PC-9 (cell line): ENCODE measurements around the gene KPRP. TPM values are rescaled to one million over a fixed set of nuclear protein-coding genes. Genes with fewer than 3 reads are reported as not detected.

ENCODE experiments used
- BruUV-seq: library from RNA; stranded (reverse); fragments of 400-500 nt; replicated peaks from 2 replicates; lab custom pipeline; 2021; lab: Mats Ljungman, UMichigan
- CTCF ChIA-PET: fragments of 300-600 bp; sonication (Branson Sonifier 250); formaldehyde crosslinking; loops from one replicate; lab custom pipeline; 2022; ENCODE audit warnings: antibody characterized with exemption; lab: Charles Lee
- POLR2A ChIA-PET: fragments of 300-600 bp; sonication (Branson Sonifier 250); formaldehyde crosslinking; loops from one replicate; lab custom pipeline; 2022; ENCODE audit warnings: antibody characterized with exemption; ENCODE audit not compliant: unreplicated experiment; lab: Charles Lee
- DNase-seq, 2 experiments: peaks; one replicate each; pipeline versions ENCODE4 v3.0.0 to v3.0.0-alpha.2; 2015 to 2022; ENCODE audit warnings: mixed read lengths in 1 of 2
- H2AFZ ChIP-seq: fragments of 200-600 bp; sonication (generic); 2 replicates; pipeline ENCODE4 v1.8.1; 2017; ENCODE audit warnings: antibody characterized with exemption
- H3F3A ChIP-seq: fragments of 200-600 bp; sonication (generic); 2 replicates; pipeline ENCODE4 v1.8.1; 2017; ENCODE audit warnings: antibody characterized with exemption, mild to moderate bottlenecking, low read depth; ENCODE audit not compliant: insufficient read depth
- H3K27ac ChIP-seq: fragments of 200-600 bp; sonication (generic); 2 replicates; pipeline ENCODE4 v1.6.1; 2016; ENCODE audit warnings: mixed run types
- H3K27me3 ChIP-seq: fragments of 200-600 bp; sonication (generic); 2 replicates; pipeline ENCODE4 v1.6.1; 2016; ENCODE audit warnings: low read depth, mixed run types; ENCODE audit not compliant: insufficient read depth
- H3K36me3 ChIP-seq: fragments of 200-600 bp; sonication (generic); 2 replicates; pipeline ENCODE4 v1.6.1; 2016; ENCODE audit warnings: low read depth, mixed run types
- H3K4me1 ChIP-seq: fragments of 200-600 bp; sonication (generic); replicated peaks from 2 replicates; pipeline ENCODE4 v1.6.1; 2016; ENCODE audit warnings: mixed run types; ENCODE audit not compliant: insufficient read depth
- H3K4me2 ChIP-seq: fragments of 200-600 bp; sonication (generic); 2 replicates; pipeline ENCODE4 v1.6.1; 2017; ENCODE audit warnings: mixed run types
- H3K4me3 ChIP-seq: fragments of 200-600 bp; sonication (generic); 2 replicates; pipeline ENCODE4 v1.6.1; 2016; ENCODE audit warnings: mixed run types
- H3K79me2 ChIP-seq: fragments of 200-600 bp; sonication (generic); 2 replicates; pipeline ENCODE4 v1.6.1; 2017; ENCODE audit warnings: low read depth, mixed run types
- H3K9me2 ChIP-seq: fragments of 200-600 bp; sonication (generic); 2 replicates; pipeline ENCODE4 v1.8.1; 2017; ENCODE audit warnings: mild to moderate bottlenecking; ENCODE audit not compliant: insufficient read depth
- H3K9me3 ChIP-seq: fragments of 200-600 bp; sonication (generic); 2 replicates; pipeline ENCODE4 v1.8.1; 2016; ENCODE audit warnings: low read depth; ENCODE audit not compliant: insufficient read depth
- H4K20me1 ChIP-seq: fragments of 200-600 bp; sonication (generic); 2 replicates; pipeline ENCODE4 v1.8.1; 2017; ENCODE audit not compliant: insufficient read depth
- CTCF ChIP-seq: fragments of 200-600 bp; sonication (generic); conservative IDR thresholded peaks from 2 replicates; pipeline ENCODE4 v1.6.1; 2017; ENCODE audit warnings: mixed run types, antibody characterized with exemption, mild to moderate bottlenecking, moderate library complexity
- EZH2 ChIP-seq: fragments of 200-600 bp; sonication (generic); IDR thresholded peaks from 2 replicates; pipeline ENCODE4 v1.8.0; 2017; ENCODE audit warnings: antibody characterized with exemption, low read depth
- intact Hi-C: fragments of 100-400 bp; cut with micrococcal nuclease; formaldehyde crosslinking; loops from one replicate; pipeline ENCODE4 v1.10.0; 2022; ENCODE audit not compliant: unreplicated experiment
- total RNA-seq: library from RNA; stranded (reverse); gene quantifications from 2 replicates; pipeline ENCODE4 v1.2.3, GENCODE V29; 2021

KPRP gene
- total RNA-seq, 1 experiment from 2014 or later = not detected

- POLR2A ChIA-PET = no interaction called here
- Histone ChIP-seq H3K9me3 (no peaks in the 10 kb centered on the region), H3K36me3 (no peaks in the 10 kb centered on the region), H3K27ac (no peak overlapping the region), H3K9me2 (no peaks in the 10 kb centered on the region), H3K79me2 (no peaks in the 10 kb centered on the region), H2AFZ (no peak overlapping the region), H4K20me1 (no peaks in the 10 kb centered on the region), H3K4me2 (no peak overlapping the region), H3K27me3 (peaks cover 25% of the 10 kb centered on the region), H3F3A (no peaks in the 10 kb centered on the region), H3K4me3 (no peak overlapping the region), H3K4me1 (no peaks in the 10 kb centered on the region)
- CTCF ChIA-PET = no interaction called here
- TF ChIP-seq EZH2 = no peak
- TF ChIP-seq CTCF = no peak
- intact Hi-C loops = no loop called here
- BruUV-seq = no TSS peak
- no peak for DNase-seq
Measured at GRCh38 chr1:152752225-152752624, 5.6 kb upstream of the KPRP start.

GRCh38 chr1:152753586-152753985 is 4.2 kb upstream of the KPRP start:
- no peak overlapping the region for H3K27ac ChIP-seq
- H3K36me3 ChIP-seq = no peaks in the 10 kb centered on the region
- no peak overlapping the region for H3K4me3 ChIP-seq
- H3K9me2 ChIP-seq = no peaks in the 10 kb centered on the region
- TF ChIP-seq CTCF (no peak), EZH2 (no peak)
- no peaks in the 10 kb centered on the region for H3K79me2 ChIP-seq
- H3K4me1 ChIP-seq = no peaks in the 10 kb centered on the region
- no peak for DNase-seq
- BruUV-seq = no TSS peak
- no peaks in the 10 kb centered on the region for H3F3A ChIP-seq
- no peak overlapping the region for H3K4me2 ChIP-seq
- no peaks in the 10 kb centered on the region for H3K9me3 ChIP-seq
- H3K27me3 ChIP-seq = peaks cover 39% of the 10 kb centered on the region
- H2AFZ ChIP-seq = no peak overlapping the region
- CTCF ChIA-PET = no interaction called here
- POLR2A ChIA-PET = no interaction called here
- intact Hi-C loops = no loop called here
- no peaks in the 10 kb centered on the region for H4K20me1 ChIP-seq

GRCh38 chr1:152756872-152757271 is 953 bp upstream of the KPRP start:
- intact Hi-C loops = no loop called here
- Histone ChIP-seq H3K27me3 (peaks cover 57% of the 10 kb centered on the region), H3F3A (no peaks in the 10 kb centered on the region), H2AFZ (no peak overlapping the region), H3K4me1 (no peaks in the 10 kb centered on the region), H3K79me2 (no peaks in the 10 kb centered on the region), H4K20me1 (no peaks in the 10 kb centered on the region), H3K9me3 (no peaks in the 10 kb centered on the region), H3K4me3 (no peak overlapping the region), H3K9me2 (no peaks in the 10 kb centered on the region), H3K27ac (no peak overlapping the region), H3K36me3 (no peaks in the 10 kb centered on the region), H3K4me2 (no peak overlapping the region)
- DNase-seq = no peak
- ChIA-PET CTCF (no interaction called here), POLR2A (no interaction called here)
- BruUV-seq = no TSS peak
- no peak for TF ChIP-seq EZH2
- no peak for TF ChIP-seq CTCF
